ENCODE data around the gene ARPC1B. TPM values are rescaled to one million over a fixed set of nuclear protein-coding genes. Genes with fewer than 3 reads are reported as not detected.

The ARPC1B gene
- total RNA-seq, 1 donor from 2014 or later, result 175 TPM

DNA sequence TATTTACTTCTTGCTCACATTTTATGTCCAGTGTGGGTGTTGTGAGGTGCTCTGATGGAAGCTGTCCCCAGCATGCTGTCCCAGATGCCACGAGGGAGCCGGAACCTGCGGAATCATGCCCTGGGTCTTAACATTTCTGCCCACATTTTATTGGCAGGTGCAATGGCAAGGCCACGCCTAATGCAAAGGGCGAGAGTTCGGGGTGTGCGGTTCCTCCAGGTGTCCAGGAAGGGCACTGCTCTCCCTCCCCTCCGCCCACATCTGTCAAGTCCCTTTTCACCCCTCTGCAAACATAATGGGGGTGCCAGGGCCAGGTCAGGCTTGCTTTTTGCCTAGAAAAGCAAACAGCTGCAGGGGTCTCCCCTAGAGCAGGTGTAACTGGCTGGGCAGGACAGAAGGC, 17.5 kb downstream of the ARPC1B start:
- H3K4me2 ChIP-seq (ENCODE audit: low read length), result peak overlapping the region; percentile 79
- Mint-ChIP-seq H3K4me3 (ENCODE audit: unreplicated experiment) (no peak overlapping the region), H3K36me3 (ENCODE audit: low read depth, unreplicated experiment) (peaks cover 6% of the 10 kb centered on the region)

DNA sequence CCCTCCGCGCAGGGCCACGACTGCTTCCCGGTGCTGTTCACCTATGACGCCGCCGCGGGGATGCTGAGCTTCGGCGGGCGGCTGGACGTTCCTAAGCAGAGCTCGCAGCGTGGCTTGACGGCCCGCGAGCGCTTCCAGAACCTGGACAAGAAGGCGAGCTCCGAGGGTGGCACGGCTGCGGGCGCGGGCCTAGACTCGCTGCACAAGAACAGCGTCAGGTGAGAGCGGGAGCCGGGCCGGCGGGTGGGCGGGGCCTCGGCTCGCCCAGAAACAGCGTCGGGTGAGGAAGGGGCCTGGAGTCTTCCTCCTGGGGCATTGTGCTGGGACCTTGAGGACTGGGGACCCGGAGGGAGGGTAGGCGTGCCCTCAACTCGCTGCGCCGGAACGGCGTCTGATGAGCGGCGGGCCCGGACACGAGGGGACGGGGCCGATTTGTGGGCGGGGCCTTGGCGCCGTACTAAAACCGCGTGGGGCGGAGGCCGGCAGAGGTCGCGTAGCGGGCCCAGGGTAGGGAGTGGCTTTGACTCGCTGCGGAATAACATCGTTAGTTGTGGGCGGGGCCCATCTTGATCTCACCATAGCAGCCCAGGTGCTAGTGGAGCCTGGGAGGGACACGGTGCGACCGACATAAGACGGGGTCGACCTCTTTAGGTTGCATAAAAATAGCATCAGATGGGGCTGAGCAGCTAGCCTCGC, 18.3 kb downstream of the ARPC1B start:
- no peaks in the 10 kb centered on the region for H3K27me3 ChIP-seq (ENCODE audit: insufficient read depth, low read length)
- no peak for TF ChIP-seq EZH2 (IDR thresholded peaks at IDR 0.05; ENCODE audit: insufficient read depth, low read length)
- TF ChIP-seq, protein P1, sequence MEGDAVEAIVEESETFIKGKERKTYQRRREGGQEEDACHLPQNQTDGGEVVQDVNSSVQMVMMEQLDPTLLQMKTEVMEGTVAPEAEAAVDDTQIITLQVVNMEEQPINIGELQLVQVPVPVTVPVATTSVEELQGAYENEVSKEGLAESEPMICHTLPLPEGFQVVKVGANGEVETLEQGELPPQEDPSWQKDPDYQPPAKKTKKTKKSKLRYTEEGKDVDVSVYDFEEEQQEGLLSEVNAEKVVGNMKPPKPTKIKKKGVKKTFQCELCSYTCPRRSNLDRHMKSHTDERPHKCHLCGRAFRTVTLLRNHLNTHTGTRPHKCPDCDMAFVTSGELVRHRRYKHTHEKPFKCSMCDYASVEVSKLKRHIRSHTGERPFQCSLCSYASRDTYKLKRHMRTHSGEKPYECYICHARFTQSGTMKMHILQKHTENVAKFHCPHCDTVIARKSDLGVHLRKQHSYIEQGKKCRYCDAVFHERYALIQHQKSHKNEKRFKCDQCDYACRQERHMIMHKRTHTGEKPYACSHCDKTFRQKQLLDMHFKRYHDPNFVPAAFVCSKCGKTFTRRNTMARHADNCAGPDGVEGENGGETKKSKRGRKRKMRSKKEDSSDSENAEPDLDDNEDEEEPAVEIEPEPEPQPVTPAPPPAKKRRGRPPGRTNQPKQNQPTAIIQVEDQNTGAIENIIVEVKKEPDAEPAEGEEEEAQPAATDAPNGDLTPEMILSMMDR (IDR thresholded peaks at IDR 0.05; ENCODE audit: insufficient read depth, low read depth, low read length), result no peak
- H3K36me3 ChIP-seq (ENCODE audit: insufficient read depth, low read length), result peaks cover 45% of the 10 kb centered on the region
- peaks cover 17% of the 10 kb centered on the region for H3K4me1 ChIP-seq (ENCODE audit: insufficient read depth, low read length)
- H4K20me1 ChIP-seq (ENCODE audit: insufficient read depth, low read length), result peaks cover 68% of the 10 kb centered on the region
- Mint-ChIP-seq H3K9me3 (ENCODE audit: unreplicated experiment) (no peaks in the 10 kb centered on the region), H3K4me3 (ENCODE audit: unreplicated experiment) (peak overlapping the region; percentile 75), H3K36me3 (ENCODE audit: low read depth, unreplicated experiment) (peaks cover 6% of the 10 kb centered on the region), H3K4me1 (ENCODE audit: low read depth, unreplicated experiment) (peaks cover 9% of the 10 kb centered on the region), H3K27ac (ENCODE audit: unreplicated experiment) (peak overlapping the region; percentile 83), H3K27me3 (ENCODE audit: low read depth, unreplicated experiment) (no peaks in the 10 kb centered on the region)
- H3K9ac ChIP-seq (ENCODE audit: low read length), result peak overlapping the region; percentile 26
- H3K27ac ChIP-seq (ENCODE audit: low read depth, low read length), result no peak overlapping the region
- no peak overlapping the region for H2AFZ ChIP-seq (ENCODE audit: low read depth, low read length)
- peaks cover 19% of the 10 kb centered on the region for H3K79me2 ChIP-seq (ENCODE audit: insufficient read depth, low read length)
- H3K9me3 ChIP-seq (ENCODE audit: insufficient read depth, low read depth, low read length), result no peaks in the 10 kb centered on the region
- H3K4me2 ChIP-seq (ENCODE audit: low read length), result peak overlapping the region; percentile 79
- FAIRE-seq (no peak), DNase-seq (ENCODE audit: low read depth) (peak; percentile 45)
- H3K4me3 ChIP-seq (ENCODE audit: insufficient read depth, low read depth, low read length), result peak overlapping the region; percentile 44

More for the DNA sequence above, 17.5 kb downstream of the ARPC1B start:
- Mint-ChIP-seq H3K27me3 (ENCODE audit: low read depth, unreplicated experiment) (no peaks in the 10 kb centered on the region), H3K9me3 (ENCODE audit: unreplicated experiment) (no peaks in the 10 kb centered on the region), H3K4me1 (ENCODE audit: low read depth, unreplicated experiment) (peaks cover 9% of the 10 kb centered on the region), H3K27ac (ENCODE audit: unreplicated experiment) (no peak overlapping the region)
- no peak overlapping the region for H2AFZ ChIP-seq (ENCODE audit: low read depth, low read length)
- no peak for DNase-seq (ENCODE audit: low read depth)
- peaks cover 19% of the 10 kb centered on the region for H3K79me2 ChIP-seq (ENCODE audit: insufficient read depth, low read length)
- H3K4me1 ChIP-seq (ENCODE audit: insufficient read depth, low read length), result peaks cover 17% of the 10 kb centered on the region
- no peak overlapping the region for H3K27ac ChIP-seq (ENCODE audit: low read depth, low read length)
- H4K20me1 ChIP-seq (ENCODE audit: insufficient read depth, low read length), result peaks cover 63% of the 10 kb centered on the region
- H3K36me3 ChIP-seq (ENCODE audit: insufficient read depth, low read length), result peaks cover 40% of the 10 kb centered on the region
- no peaks in the 10 kb centered on the region for H3K9me3 ChIP-seq (ENCODE audit: insufficient read depth, low read depth, low read length)
- no peaks in the 10 kb centered on the region for H3K27me3 ChIP-seq (ENCODE audit: insufficient read depth, low read length)
- H3K4me3 ChIP-seq (ENCODE audit: insufficient read depth, low read depth, low read length), result no peak overlapping the region
- TF ChIP-seq EZH2 (IDR thresholded peaks at IDR 0.05; ENCODE audit: insufficient read depth, low read length), result no peak
- TF ChIP-seq, protein P1 (IDR thresholded peaks at IDR 0.05; ENCODE audit: insufficient read depth, low read depth, low read length), result no peak
- no peak for FAIRE-seq
- no peak overlapping the region for H3K9ac ChIP-seq (ENCODE audit: low read length)
